GM12878 (cell line): ENCODE measurements around the gene STPG1. TPM values are rescaled to one million over a fixed set of nuclear protein-coding genes. Genes with fewer than 3 reads are reported as not detected.
A peak's percentile ranks its signal among the peaks of the same experiment; 100 is the strongest.

Source experiments
- ATAC-seq: fragments of 200-7000 bp; cut with Tn5 transposase; 3 replicates; pipeline ENCODE4 v1.9.1; 2020; ENCODE audit warnings: mild to moderate bottlenecking, moderate library complexity
- BruUV-seq: library from RNA; stranded (reverse); fragments of 400-500 nt; replicated peaks from 2 replicates; lab custom pipeline; 2021; lab: Mats Ljungman, UMichigan
- CTCF ChIA-PET: fragments of 300-600 bp; sonication (Branson Sonifier 250); formaldehyde crosslinking; extraction: SDS; loops from one replicate; lab custom pipeline; 2021; ENCODE audit warnings: inconsistent platforms; lab: Yijun Ruan, JAX
- POLR2A ChIA-PET: fragments of 350-600 bp; formaldehyde crosslinking; extraction: SDS; loops from one replicate; lab custom pipeline; 2021; ENCODE audit warnings: inconsistent platforms; lab: Charles Lee
- RAD21 ChIA-PET: fragments of 300-600 bp; sonication (Branson Sonifier 250); formaldehyde crosslinking; loops from one replicate; lab custom pipeline; 2023; ENCODE audit warnings: antibody characterized with exemption; ENCODE audit not compliant: unreplicated experiment; lab: Charles Lee
- SMC1A ChIA-PET: fragments of 300-600 bp; sonication (Branson Sonifier 250); formaldehyde crosslinking; loops from one replicate; lab custom pipeline; 2023; ENCODE audit not compliant: unreplicated experiment, uncharacterized antibody; lab: Charles Lee
- DNase-seq: peaks from one replicate; pipeline ENCODE4 v3.0.0-alpha.2; 2011; ENCODE audit warnings: low read depth, low spot score
- FAIRE-seq: peaks from 3 replicates; lab custom pipeline; 2011; peaks lifted over from hg19 to GRCh38; lab: Jason Lieb, UNC
- H2AFZ ChIP-seq: 2 replicates; pipeline ENCODE4 v1.6.0; 2011; ENCODE audit warnings: low read depth, low read length, control low read depth; ENCODE audit not compliant: control insufficient read depth
- H3K27ac ChIP-seq: 2 replicates; pipeline ENCODE4 v1.5.1; 2011; ENCODE audit warnings: control low read depth; ENCODE audit not compliant: control insufficient read depth, insufficient read depth
- H3K27me3 ChIP-seq, 2 experiments: replicated peaks in 1 of 2; 2 replicates each; pipeline versions ENCODE4 v1.6.0 to v1.6.1; 2011; ENCODE audit warnings: low read length in 1 of 2; ENCODE audit not compliant: control insufficient read depth in 2 of 2, insufficient read depth in 2 of 2
- H3K36me3 ChIP-seq, 2 experiments: 2 replicates each; pipeline ENCODE4 v1.5.1; 2011; ENCODE audit warnings: low read length in 1 of 2; ENCODE audit not compliant: control insufficient read depth in 2 of 2, insufficient read depth in 2 of 2
- H3K4me1 ChIP-seq: 2 replicates; pipeline ENCODE4 v1.6.1; 2011; ENCODE audit warnings: mild to moderate bottlenecking, low read length, moderate library complexity, mixed read lengths; ENCODE audit not compliant: control insufficient read depth, insufficient read depth
- H3K4me2 ChIP-seq: 2 replicates; pipeline ENCODE4 v1.6.0; 2011; ENCODE audit warnings: control low read depth; ENCODE audit not compliant: control insufficient read depth, insufficient read depth
- H3K4me3 ChIP-seq: fragments of 200-600 bp; sonication (generic); 2 replicates; pipeline ENCODE4 v1.5.1; 2016
- H3K79me2 ChIP-seq: 2 replicates; pipeline ENCODE4 v1.6.0; 2011; ENCODE audit warnings: low read length; ENCODE audit not compliant: control insufficient read depth, insufficient read depth
- H3K9ac ChIP-seq: 2 replicates; pipeline ENCODE4 v1.8.0; 2011; ENCODE audit warnings: low read length, control low read depth, mixed read lengths; ENCODE audit not compliant: control insufficient read depth, insufficient read depth
- H3K9me3 ChIP-seq: replicated peaks from 3 replicates; pipeline ENCODE4 v1.5.1; 2011; ENCODE audit warnings: mild to moderate bottlenecking, low read length; ENCODE audit not compliant: control insufficient read depth, insufficient read depth
- H4K20me1 ChIP-seq: 2 replicates; pipeline ENCODE4 v1.6.0; 2011; ENCODE audit not compliant: control insufficient read depth, insufficient read depth
- BCL11A ChIP-seq: IDR thresholded peaks from 2 replicates; pipeline ENCODE4 v1.6.1; 2011; ENCODE audit warnings: low read depth, low read length
- CHD1 ChIP-seq: IDR thresholded peaks from 2 replicates; pipeline ENCODE4 v1.6.1; 2012; ENCODE audit warnings: low read depth, low read length, improper control_type of control experiment
- CREM ChIP-seq: IDR thresholded peaks from 2 replicates; pipeline ENCODE4 v1.6.1; 2014; ENCODE audit warnings: antibody characterized with exemption, low read depth
- JUND ChIP-seq: IDR thresholded peaks from 2 replicates; pipeline ENCODE4 v1.6.1; 2012; ENCODE audit warnings: low read depth, mild to moderate bottlenecking, low read length, improper control_type of control experiment, moderate library complexity
- KAT2A ChIP-seq: conservative IDR thresholded peaks from 2 replicates; pipeline ENCODE4 v1.6.1; 2011; ENCODE audit warnings: low read depth, low read length; ENCODE audit not compliant: control insufficient read depth
- MTA3 ChIP-seq: IDR thresholded peaks from 2 replicates; pipeline ENCODE4 v1.6.1; 2012; ENCODE audit warnings: low read length, inconsistent platforms, borderline replicate concordance
- NFIC ChIP-seq: IDR thresholded peaks from 2 replicates; pipeline ENCODE4 v1.6.1; 2012; ENCODE audit warnings: low read depth, mild to moderate bottlenecking, inconsistent platforms, low read length, moderate library complexity
- PML ChIP-seq: IDR thresholded peaks from 2 replicates; pipeline ENCODE4 v1.6.1; 2012; ENCODE audit warnings: low read length, inconsistent platforms
- SIN3A ChIP-seq: IDR thresholded peaks from 2 replicates; pipeline ENCODE4 v1.6.1; 2012; ENCODE audit warnings: low read depth, low read length, improper control_type of control experiment
- SMAD1 ChIP-seq: fragments of 450-650 bp; IDR thresholded peaks from 2 replicates; pipeline ENCODE4 v1.6.1; 2018; ENCODE audit warnings: mild to moderate bottlenecking, low read depth; ENCODE audit not compliant: partially characterized antibody
- SUZ12 ChIP-seq: fragments of 200-600 bp; sonication (generic); IDR thresholded peaks from one replicate; pipeline ENCODE4 v1.6.1; 2018; ENCODE audit warnings: antibody characterized with exemption, mild to moderate bottlenecking; ENCODE audit not compliant: unreplicated experiment
- WRNIP1 ChIP-seq: IDR thresholded peaks from 2 replicates; pipeline ENCODE4 v1.6.1; 2011; ENCODE audit warnings: low read depth, low read length, improper control_type of control experiment, borderline replicate concordance
- ZZZ3 ChIP-seq: IDR thresholded peaks from 2 replicates; pipeline ENCODE4 v1.6.1; 2011; ENCODE audit warnings: low read depth; ENCODE audit not compliant: control insufficient read depth, insufficient read length
- WGBS: methylation state at CpG from one replicate; pipeline ENCODE4 v1.1.6; 2016; ENCODE audit warnings: low lambda C conversion rate; ENCODE audit not compliant: insufficient replicate concordance, insufficient coverage; ENCODE audit errors: missing lambda C conversion rate; 5-methylcytosine and 5-hydroxymethylcytosine counted together
- in situ Hi-C: fragments of 300-500 bp; cut with MboI; formaldehyde crosslinking; loops from 9 replicates; pipeline ENCODE4 v1.14.3; 2018; ENCODE audit warnings: mixed read lengths
- intact Hi-C: fragments of 100-400 bp; cut with micrococcal nuclease; formaldehyde crosslinking; loops from one replicate; pipeline ENCODE4 v1.14.2; 2022; ENCODE audit not compliant: unreplicated experiment
- polyA plus RNA-seq, 11 experiments: library from polyadenylated mRNA; depleted of rRNA in 4 of 11; unstranded in 6 of 11; stranded (reverse) in 5 of 11; fragments of >200 nt; fragmentation: Nextera tagmentation in 4 of 11; fragmentation: Illumina TruSeq in 1 of 11; extraction: Ambion mirVana in 4 of 11; extraction: Trizol in 1 of 11; gene quantifications; 1 replicate in 1 of 11; 2 replicates in 10 of 11; pipeline versions ENCODE4 v1.2.1 to v1.2.3, GENCODE V29; 2011 to 2016; ENCODE audit warnings: inconsistent platforms in 2 of 11, missing spikeins in 2 of 11, low read depth in 1 of 11
- total RNA-seq, 4 experiments: library from RNA; depleted of rRNA in 3 of 4; stranded (reverse); fragments of >200 nt in 3 of 4; fragmentation: Illumina TruSeq in 1 of 4; extraction: Trizol in 1 of 4; gene quantifications; 2 replicates each; pipeline versions ENCODE4 v1.2.1 to v1.2.3, GENCODE V29; 2013 to 2021
- TF ChIP-seq, protein P1 (sequence below): fragments of 450-650 bp; IDR thresholded peaks from 2 replicates; pipeline ENCODE4 v1.6.1; 2016; ENCODE audit warnings: mild to moderate bottlenecking
- TF ChIP-seq, protein P2 (sequence below): IDR thresholded peaks from 2 replicates; pipeline ENCODE4 v1.6.1; 2011; ENCODE audit warnings: mild to moderate bottlenecking, low read depth, low read length, moderate library complexity; ENCODE audit not compliant: insufficient replicate concordance
- TF ChIP-seq, protein P3 (sequence below): IDR thresholded peaks from 2 replicates; pipeline ENCODE4 v1.6.1; 2012; ENCODE audit warnings: low read length, inconsistent platforms
- TF ChIP-seq, protein P4 (sequence below): fragments of 450-650 bp; IDR thresholded peaks from 2 replicates; pipeline ENCODE4 v1.6.1; 2017; ENCODE audit warnings: mild to moderate bottlenecking

STPG1 gene
- total and polyA plus RNA-seq, 10 of the 15 experiments (the other 5 are each of a cell fraction or from before 2014, with no cell fraction given): 0.22 to 2.6 (median 0.73) TPM

DNA sequence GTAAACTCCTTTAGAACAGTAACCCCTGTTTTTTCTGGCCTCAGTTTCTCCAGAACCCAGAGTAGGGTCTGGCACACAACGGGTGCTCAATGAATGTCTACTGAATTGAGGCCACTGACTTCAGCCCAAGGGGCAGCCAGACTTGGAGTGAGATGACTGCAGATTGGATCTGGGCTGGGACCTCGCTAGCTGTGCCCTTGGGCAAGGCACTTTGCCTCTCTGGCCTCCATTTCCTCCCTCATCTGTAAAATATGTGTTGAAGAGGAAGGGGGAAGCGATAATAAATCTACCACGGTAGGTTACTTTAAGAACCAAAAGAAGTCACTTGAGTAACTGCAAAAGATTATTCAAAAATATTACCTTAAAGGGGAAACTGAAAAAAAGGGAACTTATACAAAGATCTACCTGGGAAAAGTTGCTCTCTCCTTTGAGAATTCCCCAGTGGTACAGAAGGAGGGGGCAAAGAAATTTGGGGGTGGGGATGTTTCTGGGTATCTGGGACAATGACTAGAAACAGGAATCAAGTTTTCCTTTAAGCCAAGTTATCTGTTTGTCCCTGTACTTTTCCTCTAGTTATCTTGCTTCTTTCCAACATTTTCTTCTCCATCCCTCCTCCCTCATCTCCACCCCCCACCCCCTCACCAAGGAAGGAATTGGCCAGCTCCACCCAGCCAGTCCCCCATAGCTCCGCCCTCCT lies 94.8 kb downstream of the STPG1 start:
- no peaks in the 10 kb centered on the region for H3K9me3 ChIP-seq
- no peak overlapping the region for H3K27ac ChIP-seq
- no peak overlapping the region for H2AFZ ChIP-seq
- no peaks in the 10 kb centered on the region for H4K20me1 ChIP-seq
- intact Hi-C loops: no loop called here
- H3K27me3 ChIP-seq: peaks cover 11 to 18% of the 10 kb centered on the region in 2 experiments
- in situ Hi-C loops: no loop called here
- no peak overlapping the region for H3K9ac ChIP-seq
- H3K4me3 ChIP-seq: peak overlapping the region; percentile 15; the same call in 1 of the 2 replicates
- TF ChIP-seq KAT2A (no peak), ZZZ3 (no peak), WRNIP1 (no peak), PML (no peak), SIN3A (no peak), SUZ12 (no peak), CHD1 (no peak), MTA3 (no peak), NFIC (no peak), SMAD1 (no peak), BCL11A (no peak), JUND (no peak), CREM (no peak)
- TF ChIP-seq, protein P1, sequence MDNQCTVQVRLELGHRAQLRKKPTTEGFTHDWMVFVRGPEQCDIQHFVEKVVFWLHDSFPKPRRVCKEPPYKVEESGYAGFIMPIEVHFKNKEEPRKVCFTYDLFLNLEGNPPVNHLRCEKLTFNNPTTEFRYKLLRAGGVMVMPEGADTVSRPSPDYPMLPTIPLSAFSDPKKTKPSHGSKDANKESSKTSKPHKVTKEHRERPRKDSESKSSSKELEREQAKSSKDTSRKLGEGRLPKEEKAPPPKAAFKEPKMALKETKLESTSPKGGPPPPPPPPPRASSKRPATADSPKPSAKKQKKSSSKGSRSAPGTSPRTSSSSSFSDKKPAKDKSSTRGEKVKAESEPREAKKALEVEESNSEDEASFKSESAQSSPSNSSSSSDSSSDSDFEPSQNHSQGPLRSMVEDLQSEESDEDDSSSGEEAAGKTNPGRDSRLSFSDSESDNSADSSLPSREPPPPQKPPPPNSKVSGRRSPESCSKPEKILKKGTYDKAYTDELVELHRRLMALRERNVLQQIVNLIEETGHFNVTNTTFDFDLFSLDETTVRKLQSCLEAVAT: no peak
- TF ChIP-seq, protein P2, sequence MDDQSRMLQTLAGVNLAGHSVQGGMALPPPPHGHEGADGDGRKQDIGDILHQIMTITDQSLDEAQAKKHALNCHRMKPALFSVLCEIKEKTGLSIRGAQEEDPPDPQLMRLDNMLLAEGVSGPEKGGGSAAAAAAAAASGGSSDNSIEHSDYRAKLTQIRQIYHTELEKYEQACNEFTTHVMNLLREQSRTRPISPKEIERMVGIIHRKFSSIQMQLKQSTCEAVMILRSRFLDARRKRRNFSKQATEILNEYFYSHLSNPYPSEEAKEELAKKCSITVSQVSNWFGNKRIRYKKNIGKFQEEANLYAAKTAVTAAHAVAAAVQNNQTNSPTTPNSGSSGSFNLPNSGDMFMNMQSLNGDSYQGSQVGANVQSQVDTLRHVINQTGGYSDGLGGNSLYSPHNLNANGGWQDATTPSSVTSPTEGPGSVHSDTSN: no peak
- TF ChIP-seq, protein P3, sequence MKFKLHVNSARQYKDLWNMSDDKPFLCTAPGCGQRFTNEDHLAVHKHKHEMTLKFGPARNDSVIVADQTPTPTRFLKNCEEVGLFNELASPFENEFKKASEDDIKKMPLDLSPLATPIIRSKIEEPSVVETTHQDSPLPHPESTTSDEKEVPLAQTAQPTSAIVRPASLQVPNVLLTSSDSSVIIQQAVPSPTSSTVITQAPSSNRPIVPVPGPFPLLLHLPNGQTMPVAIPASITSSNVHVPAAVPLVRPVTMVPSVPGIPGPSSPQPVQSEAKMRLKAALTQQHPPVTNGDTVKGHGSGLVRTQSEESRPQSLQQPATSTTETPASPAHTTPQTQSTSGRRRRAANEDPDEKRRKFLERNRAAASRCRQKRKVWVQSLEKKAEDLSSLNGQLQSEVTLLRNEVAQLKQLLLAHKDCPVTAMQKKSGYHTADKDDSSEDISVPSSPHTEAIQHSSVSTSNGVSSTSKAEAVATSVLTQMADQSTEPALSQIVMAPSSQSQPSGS: no peak
- TF ChIP-seq, protein P4, sequence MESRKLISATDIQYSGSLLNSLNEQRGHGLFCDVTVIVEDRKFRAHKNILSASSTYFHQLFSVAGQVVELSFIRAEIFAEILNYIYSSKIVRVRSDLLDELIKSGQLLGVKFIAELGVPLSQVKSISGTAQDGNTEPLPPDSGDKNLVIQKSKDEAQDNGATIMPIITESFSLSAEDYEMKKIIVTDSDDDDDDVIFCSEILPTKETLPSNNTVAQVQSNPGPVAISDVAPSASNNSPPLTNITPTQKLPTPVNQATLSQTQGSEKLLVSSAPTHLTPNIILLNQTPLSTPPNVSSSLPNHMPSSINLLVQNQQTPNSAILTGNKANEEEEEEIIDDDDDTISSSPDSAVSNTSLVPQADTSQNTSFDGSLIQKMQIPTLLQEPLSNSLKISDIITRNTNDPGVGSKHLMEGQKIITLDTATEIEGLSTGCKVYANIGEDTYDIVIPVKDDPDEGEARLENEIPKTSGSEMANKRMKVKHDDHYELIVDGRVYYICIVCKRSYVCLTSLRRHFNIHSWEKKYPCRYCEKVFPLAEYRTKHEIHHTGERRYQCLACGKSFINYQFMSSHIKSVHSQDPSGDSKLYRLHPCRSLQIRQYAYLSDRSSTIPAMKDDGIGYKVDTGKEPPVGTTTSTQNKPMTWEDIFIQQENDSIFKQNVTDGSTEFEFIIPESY: no peak
- WGBS: 38% methylated on average over 5 of the region's 5 CpGs
- H3K4me1 ChIP-seq: peaks cover 21% of the 10 kb centered on the region
- BruUV-seq: no TSS peak
- no peaks in the 10 kb centered on the region for H3K36me3 ChIP-seq
- H3K79me2 ChIP-seq: no peaks in the 10 kb centered on the region
- POLR2A ChIA-PET: interaction anchor here (0.5 to 0.6 kb wide), 2 partner anchors 930 to 935 kb away, joined by 4 to 7 read pairs; no protein-coding TSS in a partner anchor
- H3K4me2 ChIP-seq: peak overlapping the region; percentile 10; the same call in 1 of the 2 replicates
- SMC1A ChIA-PET: interaction anchor here (0.9 to 1.4 kb wide), 2 partner anchors 33 to 119 kb away, joined by 3 to 4 read pairs; no protein-coding TSS in a partner anchor
- no peak for FAIRE-seq
- DNase-seq: no peak
- ATAC-seq: no peak
- CTCF ChIA-PET: interaction anchor here (0.8 to 1.9 kb wide), 2 partner anchors 120 to 539 kb away, joined by 4 to 6 read pairs; no protein-coding TSS in a partner anchor
- RAD21 ChIA-PET: interaction anchor here (1.0 kb wide), 1 partner anchor 73 kb away, joined by 3 read pairs; no protein-coding TSS in a partner anchor
